Measurements from ENCODE around the gene CD81. TPM values are rescaled to one million over a fixed set of nuclear protein-coding genes. Genes with fewer than 3 reads are reported as not detected.
A peak's percentile ranks its signal among the peaks of the same experiment; 100 is the strongest.

Gene CD81
- total and polyA plus RNA-seq, 9 of the 15 experiments (the other 6 are each of a cell fraction or from before 2014, with no cell fraction given), result 2.4 to 189 (median 61.7) TPM

- TF ChIP-seq RBFOX2 (IDR thresholded peaks at IDR 0.05; ENCODE audit: low read depth, low read length), result peak; percentile 45; the same call in 1 of the 2 replicates
- TF ChIP-seq ZNF518B (CRISPR knock-in tag; IDR thresholded peaks at IDR 0.05), result no peak
- peak in 1 of 3 experiments; percentile 22 for TF ChIP-seq YY1 (IDR thresholded peaks at IDR 0.05; ENCODE audit: borderline replicate concordance in 1 of 3, control insufficient read depth in 1 of 3, extremely low read depth in 1 of 3, insufficient read depth in 3 of 3, insufficient read length in 1 of 3, insufficient replicate concordance in 2 of 3, low read depth in 1 of 3, low read length in 2 of 3)
Measured at GRCh38 chr11:2376751-2377451, at the start of gene CD81 (continued).

GRCh38 chr11:2328021-2328420 is 49.1 kb upstream of the CD81 start:
- ChIA-PET POLR2A (no interaction called here), CTCF (ENCODE audit: low intra/inter-chr PET ratio) (no interaction called here)
- Histone ChIP-seq H3K9me1 (ENCODE audit: control insufficient read depth, insufficient read depth, low read length) (no peaks in the 10 kb centered on the region), H4K20me1 (replicated peaks; ENCODE audit: control insufficient read depth, insufficient read depth, low read length) (no peaks in the 10 kb centered on the region), H3K27me3 (ENCODE audit: control insufficient read depth in 2 of 2, insufficient read depth in 2 of 2, low read length in 2 of 2) (peaks cover 21 to 57% of the 10 kb centered on the region in 2 experiments; a peak in 4 of 5 replicates), H3K9me3 (replicated peaks; ENCODE audit: control insufficient read depth, insufficient read depth, low read depth, low read length) (no peaks in the 10 kb centered on the region), H3K27ac (ENCODE audit: extremely low read depth, low read depth, low read length) (no peak overlapping the region), H3K36me3 (ENCODE audit: control insufficient read depth, insufficient read depth, low read length) (no peaks in the 10 kb centered on the region), H2AFZ (ENCODE audit: low read depth, low read length) (no peak overlapping the region), H3K79me2 (ENCODE audit: control insufficient read depth, insufficient read depth, low read length) (no peaks in the 10 kb centered on the region), H3K4me2 (ENCODE audit: insufficient read depth, low read length) (no peak overlapping the region), H3K4me1 (replicated peaks in 1 of 2; ENCODE audit: control insufficient read depth in 2 of 2, insufficient read depth in 2 of 2, low read length in 2 of 2) (peaks cover 0 to 4% of the 10 kb centered on the region in 2 experiments; a peak in 2 of 5 replicates), H3K4me3 (no peak overlapping the region), H3K9ac (ENCODE audit: insufficient read depth in 1 of 2, low read depth in 2 of 2, low read length in 2 of 2) (no peak overlapping the region)
- no TSS peak for BruUV-seq (replicated peaks)
- in situ Hi-C loops (cut with MboI), result no loop called here
- DNase-seq (ENCODE audit: extremely low read depth in 1 of 4, low spot score in 3 of 4) (no peak), ATAC-seq (no peak), FAIRE-seq (no peak)
- WGBS (ENCODE audit: insufficient coverage, low coverage, missing lambda C conversion rate), result 2% methylated on average over 11 of the region's 11 CpGs
- intact Hi-C loops (cut with micrococcal nuclease), result no loop called here
- TF ChIP-seq, protein P1, sequence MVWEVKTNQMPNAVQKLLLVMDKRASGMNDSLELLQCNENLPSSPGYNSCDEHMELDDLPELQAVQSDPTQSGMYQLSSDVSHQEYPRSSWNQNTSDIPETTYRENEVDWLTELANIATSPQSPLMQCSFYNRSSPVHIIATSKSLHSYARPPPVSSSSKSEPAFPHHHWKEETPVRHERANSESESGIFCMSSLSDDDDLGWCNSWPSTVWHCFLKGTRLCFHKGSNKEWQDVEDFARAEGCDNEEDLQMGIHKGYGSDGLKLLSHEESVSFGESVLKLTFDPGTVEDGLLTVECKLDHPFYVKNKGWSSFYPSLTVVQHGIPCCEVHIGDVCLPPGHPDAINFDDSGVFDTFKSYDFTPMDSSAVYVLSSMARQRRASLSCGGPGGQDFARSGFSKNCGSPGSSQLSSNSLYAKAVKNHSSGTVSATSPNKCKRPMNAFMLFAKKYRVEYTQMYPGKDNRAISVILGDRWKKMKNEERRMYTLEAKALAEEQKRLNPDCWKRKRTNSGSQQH (CRISPR knock-in tag; IDR thresholded peaks at IDR 0.05), result no peak
- no peak for TF ChIP-seq ZBED1 (IDR thresholded peaks at IDR 0.05)
- no peak for TF ChIP-seq XRCC5 (IDR thresholded peaks at IDR 0.05; ENCODE audit: low read depth, low read length)
- TF ChIP-seq MAX (CRISPR knock-in tag; IDR thresholded peaks at IDR 0.05), result no peak
- TF ChIP-seq RBM15 (IDR thresholded peaks at IDR 0.05; ENCODE audit: insufficient read depth, low read length), result no peak
- no peak for TF ChIP-seq ZNF76 (CRISPR knock-in tag; IDR thresholded peaks at IDR 0.05; ENCODE audit: borderline replicate concordance)
- TF ChIP-seq, protein P2, sequence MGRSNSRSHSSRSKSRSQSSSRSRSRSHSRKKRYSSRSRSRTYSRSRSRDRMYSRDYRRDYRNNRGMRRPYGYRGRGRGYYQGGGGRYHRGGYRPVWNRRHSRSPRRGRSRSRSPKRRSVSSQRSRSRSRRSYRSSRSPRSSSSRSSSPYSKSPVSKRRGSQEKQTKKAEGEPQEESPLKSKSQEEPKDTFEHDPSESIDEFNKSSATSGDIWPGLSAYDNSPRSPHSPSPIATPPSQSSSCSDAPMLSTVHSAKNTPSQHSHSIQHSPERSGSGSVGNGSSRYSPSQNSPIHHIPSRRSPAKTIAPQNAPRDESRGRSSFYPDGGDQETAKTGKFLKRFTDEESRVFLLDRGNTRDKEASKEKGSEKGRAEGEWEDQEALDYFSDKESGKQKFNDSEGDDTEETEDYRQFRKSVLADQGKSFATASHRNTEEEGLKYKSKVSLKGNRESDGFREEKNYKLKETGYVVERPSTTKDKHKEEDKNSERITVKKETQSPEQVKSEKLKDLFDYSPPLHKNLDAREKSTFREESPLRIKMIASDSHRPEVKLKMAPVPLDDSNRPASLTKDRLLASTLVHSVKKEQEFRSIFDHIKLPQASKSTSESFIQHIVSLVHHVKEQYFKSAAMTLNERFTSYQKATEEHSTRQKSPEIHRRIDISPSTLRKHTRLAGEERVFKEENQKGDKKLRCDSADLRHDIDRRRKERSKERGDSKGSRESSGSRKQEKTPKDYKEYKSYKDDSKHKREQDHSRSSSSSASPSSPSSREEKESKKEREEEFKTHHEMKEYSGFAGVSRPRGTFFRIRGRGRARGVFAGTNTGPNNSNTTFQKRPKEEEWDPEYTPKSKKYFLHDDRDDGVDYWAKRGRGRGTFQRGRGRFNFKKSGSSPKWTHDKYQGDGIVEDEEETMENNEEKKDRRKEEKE (IDR thresholded peaks at IDR 0.05; ENCODE audit: borderline replicate concordance in 1 of 2, control insufficient read depth in 1 of 2, low read depth in 2 of 2, low read length in 1 of 2), result no peak
